ENCODE data around the gene DNAH6. TPM values are rescaled to one million over a fixed set of nuclear protein-coding genes. Genes with fewer than 3 reads are reported as not detected.

DNAH6 gene
- total RNA-seq, 1 experiment from 2014 or later = 0.26 TPM

GRCh38 chr2:84719434-84719833 is 203.1 kb downstream of the DNAH6 start:
- H3K9me3 Mint-ChIP-seq = no peaks in the 10 kb centered on the region
- H2BK15ac ChIP-seq (ENCODE audit: low read depth, low read length) = no peak overlapping the region
- no peak overlapping the region for H3K56ac ChIP-seq (ENCODE audit: insufficient read length, low read depth, low read length)
- DNase-seq = no peak
- no peak overlapping the region for H3K27ac ChIP-seq (ENCODE audit: insufficient read length, low read depth, low read length)
- no peak overlapping the region for H3K18ac ChIP-seq (ENCODE audit: insufficient read length, low read depth, low read length)
- no peaks in the 10 kb centered on the region for H3K36me3 Mint-ChIP-seq (ENCODE audit: insufficient read depth in 1 of 3, low read depth in 3 of 3)
- H3K27me3 ChIP-seq (ENCODE audit: insufficient read depth, low read length) = no peaks in the 10 kb centered on the region
- H3K4me1 Mint-ChIP-seq = no peaks in the 10 kb centered on the region
- H3K4me3 Mint-ChIP-seq = no peak overlapping the region
- no peak overlapping the region for H2AFZ ChIP-seq (ENCODE audit: low read length)
- no peak overlapping the region for H2BK20ac ChIP-seq (ENCODE audit: low read depth, low read length, poor library complexity, severe bottlenecking)
- no peaks in the 10 kb centered on the region for H3K79me1 ChIP-seq (ENCODE audit: insufficient read depth, low read depth, low read length, poor library complexity, severe bottlenecking)
- no peak overlapping the region for H3K9ac ChIP-seq (ENCODE audit: extremely low read depth, insufficient read length, low read length)
- H2BK5ac ChIP-seq (ENCODE audit: insufficient read length, low read length) = no peak overlapping the region
- H3K9me3 ChIP-seq (ENCODE audit: control insufficient read depth, low read depth, low read length) = no peaks in the 10 kb centered on the region
- no peaks in the 10 kb centered on the region for H3K23me2 ChIP-seq (ENCODE audit: insufficient read length, low read depth, low read length, poor library complexity, severe bottlenecking)
- no peak overlapping the region for H4K8ac ChIP-seq (replicated peaks; ENCODE audit: insufficient read length, low read depth, low read length)
- H2AK5ac ChIP-seq (ENCODE audit: insufficient read length, low read length) = no peak overlapping the region
- H4K91ac ChIP-seq (ENCODE audit: insufficient read length, low read depth, low read length) = no peak overlapping the region
- no peak overlapping the region for H2BK12ac ChIP-seq (ENCODE audit: insufficient read length, low read depth, low read length)
- no peak overlapping the region for H3K27ac Mint-ChIP-seq
- no peaks in the 10 kb centered on the region for H4K20me1 ChIP-seq (ENCODE audit: control insufficient read depth, insufficient read depth, insufficient read length)
- H3K79me2 ChIP-seq (ENCODE audit: insufficient read depth, low read length) = no peaks in the 10 kb centered on the region
- no peak overlapping the region for H3K4me2 ChIP-seq (ENCODE audit: insufficient read depth, insufficient read length, low read length)
- H3K4ac ChIP-seq (ENCODE audit: low read depth, low read length) = no peak overlapping the region
- no peaks in the 10 kb centered on the region for H3K4me1 ChIP-seq (ENCODE audit: insufficient read depth, low read length)
- no peak overlapping the region for H4K5ac ChIP-seq (ENCODE audit: insufficient read length, low read depth, low read length)
- no peak overlapping the region for H3T11ph ChIP-seq (ENCODE audit: low read length)
- H3K14ac ChIP-seq (ENCODE audit: insufficient read depth, low read length) = no peak overlapping the region
- TF ChIP-seq CTCF (conservative IDR thresholded peaks at IDR 0.05) = no peak
- peaks cover 1% of the 10 kb centered on the region; the same call in 1 of the 2 replicates for H3K27me3 Mint-ChIP-seq (ENCODE audit: low read depth)
- no peak overlapping the region for H3K23ac ChIP-seq (ENCODE audit: insufficient read length, low read depth, low read length)
- WGBS (ENCODE audit: extremely low coverage, insufficient read length, low lambda C conversion rate) = no CpG with 5 or more reads among the region's 6 CpGs
- H2BK120ac ChIP-seq (ENCODE audit: low read depth, low read length, poor library complexity, severe bottlenecking) = no peak overlapping the region
